ENCODE data around the gene INCA1.

The INCA1 gene

DNA sequence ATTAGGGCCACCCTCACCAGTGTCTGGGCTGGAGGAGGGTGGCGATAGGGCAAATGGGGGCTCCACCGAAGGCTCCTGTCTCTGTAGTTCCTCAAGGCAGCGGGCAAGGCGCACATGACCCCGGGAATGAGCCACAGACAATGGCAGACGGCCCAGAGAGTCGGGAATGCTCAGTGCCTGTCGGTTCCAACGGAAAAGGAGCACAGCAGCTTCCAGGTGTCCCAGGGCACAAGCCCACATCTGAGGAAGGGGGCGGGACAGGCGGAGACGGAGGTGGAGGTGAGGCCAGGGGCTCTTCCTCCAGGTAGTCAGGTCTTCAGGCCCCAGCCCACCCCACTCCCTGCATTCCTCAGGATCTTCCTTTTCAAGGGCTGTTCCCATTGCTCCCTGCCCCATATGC, 24.6 kb downstream of the INCA1 start:
- no peak for DNase-seq (ENCODE audit: low read depth, low spot score)
- no peak overlapping the region for H3K27ac ChIP-seq

DNA sequence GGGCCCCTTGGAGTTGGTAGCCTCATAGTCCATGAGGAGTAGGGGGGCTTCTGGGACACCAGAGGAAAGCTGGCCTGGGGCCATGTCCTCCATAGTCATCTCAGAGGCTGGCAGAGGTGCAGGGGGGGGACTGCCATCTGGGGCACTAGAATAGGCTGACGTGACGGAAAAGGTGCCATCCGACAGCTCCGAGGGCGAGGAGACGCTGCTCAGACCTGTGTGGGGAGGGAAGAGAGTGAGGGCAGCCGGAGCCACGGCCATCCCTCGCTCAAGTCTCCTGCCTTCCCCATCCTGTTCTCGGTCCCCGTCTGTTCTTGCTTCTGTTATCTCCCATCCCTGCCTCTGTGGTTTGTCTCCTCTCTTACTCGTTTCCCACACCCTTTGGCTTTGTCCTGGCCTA, 25.0 kb downstream of the INCA1 start:
- DNase-seq (ENCODE audit: low read depth, low spot score) = no peak
- no peak overlapping the region for H3K27ac ChIP-seq

DNA sequence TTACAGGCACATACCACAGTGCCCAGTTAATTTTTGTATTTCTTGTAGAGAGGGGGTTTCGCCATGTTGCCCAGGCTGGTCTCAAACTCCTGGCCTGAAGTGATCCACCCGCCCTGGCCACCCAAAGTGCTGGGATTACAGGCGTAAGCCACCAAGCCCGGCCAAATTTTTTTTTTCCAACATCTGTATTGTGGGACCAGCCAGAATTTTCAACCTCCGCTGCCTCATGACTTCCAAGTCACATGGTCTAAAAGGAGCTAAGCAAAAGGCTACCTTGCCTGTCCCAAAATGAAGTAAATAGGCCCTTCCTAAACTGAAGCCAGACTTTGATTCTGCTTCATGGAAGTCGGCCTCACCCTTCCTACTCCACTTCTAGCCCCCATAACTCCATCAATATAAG, 25.5 kb downstream of the INCA1 start:
- no peak overlapping the region for H3K27ac ChIP-seq
- DNase-seq (ENCODE audit: low read depth, low spot score) = no peak

DNA sequence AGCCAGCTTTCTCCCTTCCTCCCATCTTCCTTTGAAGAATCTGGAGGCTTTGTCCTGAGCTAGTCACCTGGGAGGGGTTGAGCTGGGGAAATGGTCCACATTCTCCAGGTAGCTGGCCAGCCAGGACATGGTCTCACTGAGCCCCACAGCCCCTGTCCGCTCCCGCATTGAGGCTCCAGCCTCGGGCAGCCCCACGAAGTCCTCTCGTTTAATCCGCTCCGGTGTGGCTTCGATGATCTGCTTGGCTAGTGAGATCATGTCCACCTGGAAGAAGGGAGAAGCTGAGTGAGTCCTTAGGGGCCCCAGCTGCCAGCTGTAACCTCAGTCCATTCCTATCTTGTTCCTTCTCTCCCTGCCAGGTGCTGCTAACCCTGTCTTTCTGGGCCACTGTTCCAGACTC, 27.0 kb downstream of the INCA1 start:
- no peak for DNase-seq (ENCODE audit: low read depth, low spot score)
- H3K27ac ChIP-seq = peak overlapping the region; percentile 97

DNA sequence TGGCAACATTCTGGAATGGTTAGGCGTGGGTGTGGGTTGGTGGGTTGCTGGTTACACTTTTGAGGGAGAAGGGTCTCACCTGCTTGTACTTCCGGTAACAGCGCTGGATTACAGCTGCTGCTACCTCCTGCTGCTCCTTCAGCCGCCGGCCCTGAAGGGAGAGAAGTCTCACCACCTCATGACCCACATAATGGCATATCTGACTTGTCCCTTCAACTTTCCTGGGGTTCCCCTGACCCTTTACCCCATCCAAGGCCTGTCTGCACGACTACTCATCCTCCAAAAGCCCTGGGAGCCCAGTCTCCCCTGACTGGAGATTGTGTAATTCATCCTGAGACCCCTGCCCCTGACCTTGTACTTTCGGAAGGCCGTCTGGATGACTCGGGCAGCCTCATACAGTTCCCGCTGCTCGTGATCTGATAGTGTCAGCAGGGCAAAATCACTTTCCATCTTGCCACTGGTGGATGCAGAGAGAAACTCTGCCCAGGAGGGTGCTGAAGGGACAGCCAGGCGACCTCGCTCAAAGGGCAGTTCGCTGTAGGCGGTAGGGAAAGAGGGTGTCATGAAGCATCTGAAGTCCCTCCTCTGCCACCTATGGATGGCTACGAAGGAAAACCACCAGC, 27.7 kb downstream of the INCA1 start:
- DNase-seq (ENCODE audit: low read depth, low spot score) = no peak

DNA sequence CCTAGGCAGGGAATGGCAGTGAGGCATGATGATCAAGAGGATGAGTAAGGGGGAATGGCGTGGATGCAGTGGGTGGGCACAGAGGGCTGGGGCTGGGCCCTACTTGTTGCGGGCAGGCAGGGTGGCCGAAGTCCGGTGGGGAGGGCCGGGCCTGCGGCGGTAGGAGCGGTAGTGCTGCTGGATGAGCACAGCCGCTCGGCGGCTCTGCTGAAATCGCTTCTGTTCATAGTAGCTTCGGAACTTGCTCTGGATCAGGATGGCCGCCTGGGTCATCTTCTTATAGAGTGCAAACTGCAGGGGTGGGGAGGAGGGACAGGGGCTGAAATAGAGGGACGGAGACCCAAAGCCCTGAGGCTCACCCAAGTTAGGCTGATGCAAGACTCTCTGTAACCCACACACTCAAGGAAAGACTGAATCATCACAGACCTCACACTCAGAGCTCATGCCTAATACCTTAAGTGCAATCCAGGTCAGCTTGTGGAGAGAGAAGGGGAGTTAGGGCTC, 28.2 kb downstream of the INCA1 start:
- peak overlapping the region; percentile 97 for H3K27ac ChIP-seq
- DNase-seq (ENCODE audit: low read depth, low spot score) = peak; percentile 66

More for the DNA sequence above, 27.7 kb downstream of the INCA1 start:
- H3K27ac ChIP-seq = peak overlapping the region; percentile 97

DNA sequence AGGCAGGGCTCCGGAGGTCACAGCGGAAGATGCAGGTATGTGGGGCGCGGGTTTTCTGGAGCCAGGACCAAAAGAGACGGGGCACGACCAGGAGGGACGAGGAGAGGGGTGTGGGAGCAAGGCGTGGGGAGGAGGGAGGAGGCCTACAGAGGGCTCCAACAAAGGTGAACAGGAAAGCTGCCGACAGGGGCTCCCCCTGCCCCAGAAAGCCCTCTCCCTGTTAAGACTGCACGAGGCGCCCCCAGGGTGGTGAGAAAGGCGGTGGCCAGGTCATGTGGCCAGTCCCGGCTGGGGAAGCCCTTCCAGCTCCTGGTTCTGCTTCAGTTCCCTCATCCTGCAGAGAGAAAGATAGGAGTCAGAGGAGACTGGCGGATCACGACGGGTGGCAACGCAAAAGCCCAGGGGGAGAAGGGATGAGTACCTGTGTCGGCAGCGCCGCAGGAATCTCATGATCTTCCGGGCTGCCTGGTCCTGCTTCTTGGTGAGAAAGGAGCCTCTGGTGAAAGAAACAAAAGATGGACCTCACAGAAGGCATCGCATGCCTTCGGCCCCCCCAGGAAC, 28.8 kb downstream of the INCA1 start:
- DNase-seq (ENCODE audit: low read depth, low spot score) = no peak
- peak overlapping the region; percentile 97 for H3K27ac ChIP-seq

DNA sequence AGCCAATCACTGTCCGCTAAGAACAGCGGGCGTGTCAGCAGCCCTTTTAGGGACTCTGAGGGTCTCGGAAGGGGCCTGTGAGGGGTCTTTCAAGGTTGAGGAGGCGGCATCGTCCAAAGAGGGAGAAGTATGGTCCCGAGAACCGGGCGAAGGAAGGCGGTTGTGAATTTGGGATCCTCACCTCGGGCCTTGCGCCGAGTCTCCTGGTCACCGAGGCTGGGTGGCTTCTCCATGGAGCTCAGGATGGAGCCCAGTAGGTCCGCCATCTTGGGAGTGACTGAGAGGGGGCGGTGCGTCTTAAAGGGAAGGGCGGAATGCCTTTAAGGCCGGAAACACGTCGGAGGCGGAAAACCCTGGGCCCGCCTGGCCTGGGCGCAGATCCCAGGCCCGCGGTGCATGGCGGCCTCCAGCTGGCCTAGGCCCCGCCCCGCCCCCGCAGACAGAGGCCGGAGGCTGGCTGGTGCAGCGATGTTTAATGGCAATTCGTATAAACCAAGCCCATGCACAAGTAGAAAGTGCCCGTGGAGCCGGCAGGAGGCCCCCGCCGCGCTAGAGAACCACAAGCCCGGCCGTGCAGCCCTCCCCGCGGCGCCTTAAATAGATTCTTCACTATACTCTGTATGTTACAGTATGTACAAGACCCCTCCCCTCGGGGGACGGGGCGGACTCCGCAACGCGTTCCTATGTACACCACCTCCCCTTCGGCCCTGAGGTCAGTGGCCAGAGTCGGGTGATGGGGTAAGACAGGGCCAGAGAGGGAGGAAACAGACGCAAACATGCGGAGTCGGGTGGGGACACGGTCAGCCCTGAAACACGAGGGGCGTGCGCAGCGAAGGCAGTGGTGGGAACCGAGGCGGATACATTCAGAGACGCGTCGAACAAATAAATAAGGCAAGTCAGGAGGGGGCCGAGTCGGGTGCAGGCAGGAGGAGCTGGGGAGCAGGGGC, 29.5 kb downstream of the INCA1 start, which contains the start of gene SPAG7:
TSS of gene SPAG7 (minus strand) at position 279 of the 947 bp plus-strand sequence. CDS start at position 266, 13 bp downstream.
- peak; percentile 91 for DNase-seq (ENCODE audit: low read depth, low spot score)
- peak within 1 kb of the TSS; percentile 97 for H3K27ac ChIP-seq

DNA sequence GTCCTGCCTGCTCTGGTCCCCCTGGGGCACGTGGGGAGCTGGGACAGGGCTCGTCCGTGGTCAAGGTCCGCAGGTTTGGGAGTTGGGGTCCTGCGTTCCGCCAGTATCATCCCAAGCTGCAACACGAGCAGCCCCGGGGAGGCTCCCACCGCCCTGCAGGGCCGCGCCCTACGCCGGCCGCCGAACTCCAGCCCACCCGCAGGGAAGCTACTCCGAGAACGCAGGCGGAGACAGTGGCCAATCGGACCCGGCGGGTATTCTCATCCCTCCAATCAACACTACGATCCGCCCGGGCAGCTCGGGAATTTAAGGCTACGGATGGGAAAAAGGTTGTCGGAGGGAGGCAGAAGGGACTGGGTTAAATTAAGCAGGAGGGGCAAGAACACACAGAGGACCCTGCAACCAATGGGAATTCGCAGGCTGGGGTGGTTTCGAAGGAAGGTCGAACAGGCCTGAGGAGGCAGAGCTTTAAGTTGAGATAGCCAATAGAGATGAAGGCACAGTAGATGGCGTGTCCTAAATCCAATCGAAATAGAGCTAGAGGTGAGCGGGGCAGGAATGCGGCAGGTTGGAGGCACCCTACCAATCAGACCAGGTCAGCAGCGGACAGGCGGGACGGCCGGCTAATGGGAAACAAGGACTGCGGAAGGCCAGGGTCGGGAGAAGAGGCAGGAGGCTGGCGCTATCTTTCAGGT, 30.3 kb downstream of the INCA1 start:
- peak overlapping the region; percentile 97 for H3K27ac ChIP-seq
- peak; percentile 99 for DNase-seq (ENCODE audit: low read depth, low spot score)

DNA sequence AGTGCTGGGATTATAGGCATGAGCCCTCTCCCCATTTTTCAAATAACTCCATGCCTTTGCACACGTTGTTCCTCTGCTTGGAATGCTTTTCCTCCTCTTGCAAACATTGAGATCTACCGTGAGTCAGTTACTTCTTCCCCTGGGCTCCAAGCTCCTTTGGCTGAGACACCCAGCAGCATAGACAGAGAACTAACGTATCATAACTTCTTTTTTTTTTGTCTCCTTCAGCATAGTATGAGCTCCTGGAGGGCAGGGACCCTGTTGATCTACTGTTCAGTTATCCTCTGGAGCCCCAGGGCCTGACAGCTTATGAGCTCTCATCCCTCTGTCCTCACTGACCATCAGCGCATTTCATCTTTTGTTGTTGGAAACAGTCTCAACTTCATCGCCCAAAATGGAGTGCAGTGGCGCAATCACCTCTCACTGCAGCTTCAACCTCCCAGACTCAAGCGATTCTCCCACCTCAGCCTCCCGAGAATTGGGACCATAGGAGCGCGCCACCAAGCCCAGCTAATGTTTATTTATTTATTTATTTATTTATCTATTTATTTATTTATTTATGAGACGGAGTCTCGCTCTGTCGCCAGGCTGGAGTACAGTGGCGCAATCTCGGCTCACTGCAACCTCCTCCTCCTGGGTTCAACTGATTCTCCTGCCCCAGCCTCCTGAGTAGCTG, 31.9 kb downstream of the INCA1 start:
- H3K27ac ChIP-seq = peak overlapping the region; percentile 97
- no peak for DNase-seq (ENCODE audit: low read depth, low spot score)

DNA sequence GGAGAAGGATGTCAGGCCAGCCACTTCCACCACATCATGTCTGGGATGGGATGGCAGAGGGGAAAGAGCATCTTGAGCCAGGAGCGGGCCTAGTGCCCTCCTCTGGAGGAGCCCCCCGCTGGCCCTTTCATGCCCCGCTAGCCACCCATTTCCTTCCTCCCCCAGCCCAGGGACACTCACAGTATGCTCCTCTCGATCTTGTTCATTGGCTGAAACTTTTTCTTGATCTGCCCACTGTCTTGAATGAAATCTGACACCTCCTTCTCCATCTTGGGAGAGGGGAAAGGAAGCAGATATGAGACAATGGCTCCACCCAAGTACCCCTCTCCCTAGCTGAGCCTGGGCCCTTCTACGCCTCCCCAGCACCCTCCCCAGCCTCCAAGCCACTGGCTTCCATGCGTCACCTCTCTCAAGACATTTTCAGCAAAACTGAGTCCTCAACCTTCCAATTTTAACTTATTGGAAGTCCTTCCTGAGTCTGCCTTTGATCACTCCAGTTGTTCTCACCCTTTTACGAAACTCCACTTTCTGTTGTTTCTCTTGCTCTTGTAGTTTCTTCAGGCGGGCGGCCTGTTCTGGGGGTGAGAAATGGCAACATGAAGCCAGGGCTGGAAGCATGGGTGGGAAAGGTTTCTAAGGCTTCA, 36.9 kb downstream of the INCA1 start:
- DNase-seq (ENCODE audit: low read depth, low spot score) = no peak
- no peak overlapping the region for H3K27ac ChIP-seq

DNA sequence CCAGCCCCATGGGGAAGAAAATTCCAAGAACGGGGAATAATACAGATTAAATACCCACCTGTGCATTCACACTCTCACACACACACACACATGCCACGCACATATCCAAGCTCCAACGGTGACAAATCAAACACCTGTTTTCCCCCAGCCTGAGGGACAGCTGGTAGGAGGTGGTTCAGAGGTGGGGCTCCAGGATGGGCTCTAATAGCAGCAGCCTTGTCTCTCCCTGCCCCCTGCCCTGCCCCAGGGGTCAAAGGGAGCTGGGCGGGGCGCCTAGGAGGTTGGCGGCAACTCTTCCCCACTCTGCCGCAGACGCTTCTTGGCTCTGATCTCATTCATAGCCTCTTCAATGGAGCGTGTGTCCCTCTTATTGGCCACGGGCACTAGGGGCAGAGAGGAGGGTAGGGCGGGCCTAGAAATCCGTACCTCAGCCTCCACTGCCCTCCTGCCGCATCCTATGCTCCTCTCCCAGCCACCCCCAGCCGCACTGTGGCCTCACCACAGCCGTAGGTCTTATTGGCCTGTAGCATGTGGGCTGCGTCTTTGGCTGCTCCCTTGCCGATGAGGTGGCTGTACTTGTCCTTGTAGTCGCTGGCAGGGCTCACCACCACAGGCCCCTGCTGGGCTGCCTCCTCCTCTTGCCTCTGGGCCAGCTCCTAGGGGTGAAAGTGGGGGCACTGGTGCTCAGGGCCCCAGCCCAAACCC, 37.9 kb downstream of the INCA1 start:
- DNase-seq (ENCODE audit: low read depth, low spot score) = no peak
- H3K27ac ChIP-seq = no peak overlapping the region

DNA sequence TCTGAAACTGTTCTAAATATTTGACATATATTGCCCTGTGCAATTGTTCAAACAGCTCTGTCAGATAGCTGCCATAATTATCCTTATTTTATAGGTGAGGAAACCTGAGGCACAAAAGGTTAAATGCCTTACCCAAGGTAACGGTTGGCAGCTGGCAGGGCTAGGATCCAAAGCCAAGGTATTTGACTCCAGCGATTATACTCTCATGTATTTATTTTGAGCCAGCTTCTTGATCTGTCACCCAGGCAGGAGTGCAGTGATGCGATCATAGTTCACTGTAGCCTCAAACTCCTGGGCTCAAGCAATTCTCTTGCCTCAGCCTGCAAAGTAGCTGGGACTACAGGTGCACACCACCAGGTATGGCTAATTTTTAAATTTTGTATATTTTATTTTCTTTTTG, 39.2 kb downstream of the INCA1 start:
- H3K27ac ChIP-seq = no peak overlapping the region
- no peak for DNase-seq (ENCODE audit: low read depth, low spot score)

DNA sequence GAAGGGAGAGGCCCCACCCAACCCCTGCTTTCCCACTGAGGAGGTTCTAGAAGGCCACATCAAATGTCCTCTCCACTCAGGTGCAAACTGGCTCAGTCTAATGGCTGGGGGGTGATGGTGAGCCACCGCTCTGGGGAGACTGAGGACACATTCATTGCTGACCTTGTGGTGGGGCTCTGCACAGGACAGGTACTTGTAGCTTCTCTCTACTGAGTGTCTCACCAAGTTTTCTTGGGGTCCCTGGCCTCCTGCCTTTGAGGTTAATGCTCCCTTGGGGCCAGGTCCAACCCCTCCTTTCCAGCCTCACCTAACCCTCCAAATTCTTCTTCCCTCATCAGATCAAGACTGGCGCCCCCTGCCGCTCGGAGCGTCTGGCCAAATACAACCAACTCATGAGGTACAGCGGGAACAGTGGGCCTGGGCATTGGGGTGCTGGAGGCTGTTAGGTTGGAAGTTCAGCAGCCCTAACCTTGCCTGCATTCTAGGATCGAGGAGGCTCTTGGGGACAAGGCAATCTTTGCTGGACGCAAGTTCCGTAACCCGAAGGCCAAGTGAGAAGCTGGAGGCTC, 40.7 kb downstream of the INCA1 start:
- DNase-seq (ENCODE audit: low read depth, low spot score) = no peak

DNA sequence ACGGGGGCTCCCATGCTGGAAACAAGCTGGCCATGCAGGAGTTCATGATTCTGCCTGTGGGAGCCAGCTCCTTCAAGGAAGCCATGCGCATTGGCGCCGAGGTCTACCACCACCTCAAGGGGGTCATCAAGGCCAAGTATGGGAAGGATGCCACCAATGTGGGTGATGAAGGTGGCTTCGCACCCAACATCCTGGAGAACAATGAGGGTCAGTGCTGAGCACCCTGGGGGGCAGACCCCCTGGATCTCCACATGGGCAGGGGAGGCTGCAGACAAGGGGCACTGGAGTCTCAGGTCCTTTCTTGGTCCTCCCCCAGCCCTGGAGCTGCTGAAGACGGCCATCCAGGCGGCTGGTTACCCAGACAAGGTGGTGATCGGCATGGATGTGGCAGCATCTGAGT, 42.2 kb downstream of the INCA1 start:
- H3K27ac ChIP-seq = no peak overlapping the region
- no peak for DNase-seq (ENCODE audit: low read depth, low spot score)

More for the DNA sequence above, 40.7 kb downstream of the INCA1 start:
- no peak overlapping the region for H3K27ac ChIP-seq

DNA sequence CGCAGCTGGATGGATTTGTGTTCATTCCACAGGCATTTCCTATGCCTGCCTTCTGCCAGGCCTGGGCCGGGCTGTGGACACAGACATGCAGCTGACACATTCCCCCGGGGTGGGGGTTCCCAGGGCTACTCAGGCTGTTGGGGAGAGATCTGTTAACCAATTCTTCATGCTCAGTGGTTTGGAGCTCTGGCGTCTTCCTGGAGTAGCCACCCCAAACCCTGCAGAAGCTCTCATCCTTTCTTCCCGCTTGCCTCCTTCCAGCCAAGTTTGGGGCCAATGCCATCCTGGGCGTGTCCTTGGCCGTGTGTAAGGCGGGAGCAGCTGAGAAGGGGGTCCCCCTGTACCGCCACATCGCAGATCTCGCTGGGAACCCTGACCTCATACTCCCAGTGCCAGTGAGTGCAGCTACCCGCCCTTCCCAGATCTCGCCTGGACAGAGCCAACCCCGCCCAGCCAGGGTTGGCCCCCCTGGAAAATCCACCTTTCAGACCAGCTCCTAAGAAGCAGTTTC, 43.8 kb downstream of the INCA1 start:
- no peak for DNase-seq (ENCODE audit: low read depth, low spot score)
- no peak overlapping the region for H3K27ac ChIP-seq

DNA sequence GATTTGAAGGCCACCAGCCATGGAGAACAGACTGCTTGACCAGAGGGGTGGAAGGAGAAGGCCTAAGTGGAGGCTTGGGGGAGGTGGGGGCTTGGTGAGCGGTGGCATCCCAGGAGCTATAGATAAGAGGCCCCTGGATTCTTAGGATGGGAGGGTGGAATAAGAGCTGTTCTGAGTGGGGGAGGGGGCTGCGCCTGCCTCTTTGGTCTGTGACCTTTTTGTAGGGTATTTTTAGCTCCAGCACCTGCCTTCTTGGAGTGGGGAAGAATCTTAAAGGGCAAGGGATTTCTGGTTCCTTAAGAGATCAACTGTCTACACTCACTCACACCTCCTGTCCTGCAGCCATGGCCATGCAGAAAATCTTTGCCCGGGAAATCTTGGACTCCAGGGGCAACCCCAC, 45.8 kb downstream of the INCA1 start:
- no peak overlapping the region for H3K27ac ChIP-seq
- DNase-seq (ENCODE audit: low read depth, low spot score) = no peak

DNA sequence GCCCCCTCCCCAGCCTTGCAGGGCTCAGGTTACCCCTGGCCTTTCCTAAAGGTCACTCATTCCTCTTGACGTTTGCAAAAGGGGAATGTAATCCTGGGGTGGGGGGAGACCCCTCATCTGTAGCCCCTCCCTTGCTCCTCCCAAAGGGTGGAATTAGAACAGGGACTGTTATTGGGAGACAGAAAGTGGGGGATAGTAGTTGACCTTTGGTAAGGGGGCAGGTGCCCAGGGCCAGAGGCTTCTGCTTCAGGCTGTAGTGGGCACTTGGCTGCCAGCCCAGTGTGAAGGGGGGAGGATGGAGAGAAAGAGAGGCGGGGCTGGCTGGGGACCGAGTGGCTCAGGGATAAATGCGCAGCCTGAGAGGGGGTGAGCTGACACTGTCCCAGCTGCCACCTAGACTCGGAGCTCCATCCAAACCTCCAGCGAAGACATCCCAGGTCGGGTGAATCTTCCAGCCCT, 46.5 kb downstream of the INCA1 start, which contains the start of gene ENO3:
TSS of gene ENO3 (plus strand) at position 374 of the 459 bp plus-strand sequence. CDS start 711 bp downstream, outside the sequence.
- H3K27ac ChIP-seq = peak within 1 kb of the TSS; percentile 99
- no peak for DNase-seq (ENCODE audit: low read depth, low spot score)

Measured in epithelial cell of prostate (primary cell).